Measurements from ENCODE around the gene FOXK2. TPM values are rescaled to one million over a fixed set of nuclear protein-coding genes. Genes with fewer than 3 reads are reported as not detected.

The FOXK2 gene
- polyA plus RNA-seq, 4 donors = 11.6 to 25.9 (median 18.0) TPM

DNA sequence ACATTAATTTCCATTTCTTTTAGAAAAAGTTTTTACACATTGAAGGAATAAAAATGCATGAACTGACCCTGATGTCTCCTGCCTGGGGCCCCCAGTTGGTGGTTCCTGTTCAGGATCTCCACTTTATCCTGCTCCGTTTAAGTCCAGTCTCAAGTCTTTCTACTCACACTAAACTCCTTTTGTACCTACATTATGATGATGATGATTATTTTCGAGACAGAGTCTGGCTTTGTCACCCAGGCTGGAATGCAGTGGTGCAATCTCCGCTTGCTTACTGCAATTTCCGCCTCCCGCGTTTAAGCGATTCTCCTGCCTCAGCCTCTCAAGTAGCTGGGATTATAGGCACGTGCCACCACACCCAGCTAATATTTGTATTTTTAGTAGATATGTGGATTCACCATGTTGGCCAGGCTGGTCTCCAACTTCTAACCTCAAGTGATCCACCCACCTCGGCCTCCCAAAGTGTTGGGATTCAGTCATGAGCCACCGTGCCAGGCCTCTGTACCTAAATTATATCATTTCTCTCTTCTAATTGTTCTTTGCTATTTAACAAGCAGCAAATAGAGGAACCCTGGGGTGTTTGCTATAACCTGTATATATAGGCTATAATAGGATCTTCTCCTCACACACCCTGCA lies 2.2 kb upstream of the FOXK2 start:
- Histone ChIP-seq H3K4me1 (ENCODE audit: control insufficient read depth in 3 of 3, insufficient read depth in 2 of 3, low read depth in 1 of 3, low read length in 2 of 3) (peaks cover 0 to 2% (median 0%) of the 10 kb centered on the region in 3 donors), H3K27me3 (ENCODE audit: control insufficient read depth in 3 of 3, insufficient read depth in 3 of 3, low read length in 3 of 3) (no peaks in the 10 kb centered on the region), H3K27ac (ENCODE audit: low read depth in 1 of 3, low read length in 2 of 3) (no peak overlapping the region), H3K4me3 (ENCODE audit: low read depth in 1 of 3, low read length in 3 of 3) (no peak overlapping the region), H3K36me3 (ENCODE audit: control insufficient read depth in 3 of 3, insufficient read depth in 2 of 3, low read depth in 1 of 3, low read length in 3 of 3) (no peaks in the 10 kb centered on the region), H3K9me3 (ENCODE audit: control insufficient read depth in 2 of 2, insufficient read depth in 1 of 2, low read depth in 1 of 2, low read length in 1 of 2) (peaks cover 0 to 4% of the 10 kb centered on the region in 2 donors)
- FAIRE-seq (no peak), DNase-seq (no peak)
- 83 to 84% (median 84%) methylated on average over 10 of the region's 10 CpGs for WGBS, 3 donors

DNA sequence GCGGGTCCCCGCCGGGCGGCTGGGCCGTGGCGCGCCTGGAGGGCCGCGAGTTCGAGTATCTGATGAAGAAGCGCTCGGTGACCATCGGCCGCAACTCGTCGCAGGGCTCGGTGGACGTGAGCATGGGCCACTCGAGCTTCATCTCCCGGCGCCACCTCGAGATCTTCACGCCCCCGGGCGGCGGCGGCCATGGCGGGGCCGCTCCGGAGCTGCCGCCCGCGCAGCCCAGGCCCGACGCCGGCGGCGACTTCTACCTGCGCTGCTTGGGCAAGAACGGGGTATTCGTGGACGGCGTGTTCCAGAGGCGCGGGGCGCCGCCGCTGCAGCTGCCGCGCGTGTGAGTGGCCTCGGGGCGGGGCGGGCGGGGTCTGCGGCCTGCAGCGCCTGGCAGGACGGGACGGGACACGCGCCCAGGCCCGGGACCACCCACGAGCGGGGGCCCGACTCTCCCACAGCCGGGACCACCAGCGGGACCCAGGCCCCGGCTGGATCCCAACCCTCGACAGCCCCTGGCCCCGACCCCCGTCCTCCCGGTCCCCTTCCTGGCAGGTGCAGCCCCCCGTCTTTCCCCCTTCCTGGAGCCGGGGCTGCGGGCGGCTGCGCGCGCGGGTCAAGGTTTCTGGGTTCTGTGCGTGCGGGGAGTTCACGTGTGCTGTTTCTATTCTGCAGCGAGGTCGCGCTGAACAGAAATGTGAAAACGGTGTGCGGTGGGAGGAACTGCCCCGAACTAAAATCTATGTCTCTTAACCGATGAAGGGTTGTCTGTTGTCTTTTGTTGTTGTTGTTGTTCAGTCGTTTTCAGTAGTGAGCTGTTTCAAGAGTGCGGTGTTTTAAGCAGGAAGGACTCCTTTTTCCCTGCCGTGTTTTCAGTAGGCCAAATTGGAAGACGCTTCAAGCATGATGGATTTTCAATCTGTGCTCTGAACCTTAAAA lies 705 bp downstream of the FOXK2 start:
- no peaks in the 10 kb centered on the region for H3K27me3 ChIP-seq (ENCODE audit: control insufficient read depth in 3 of 3, insufficient read depth in 3 of 3, low read length in 3 of 3)
- FAIRE-seq (no peak), DNase-seq (peak in 1 of 2 donors; percentile 65)
- H3K27ac ChIP-seq (ENCODE audit: low read depth in 1 of 3, low read length in 2 of 3) = peak overlapping the region; percentile 52 to 99 (median 59)
- peaks cover 0 to 12% (median 0%) of the 10 kb centered on the region in 3 donors for H3K36me3 ChIP-seq (ENCODE audit: control insufficient read depth in 3 of 3, insufficient read depth in 2 of 3, low read depth in 1 of 3, low read length in 3 of 3)
- no peaks in the 10 kb centered on the region for H3K9me3 ChIP-seq (ENCODE audit: control insufficient read depth in 2 of 2, insufficient read depth in 1 of 2, low read depth in 1 of 2, low read length in 1 of 2)
- WGBS, 3 donors = 0 to 1% (median 0%) methylated on average over 53 to 94 of the region's 94 CpGs
- peaks cover 0 to 11% (median 0%) of the 10 kb centered on the region in 3 donors for H3K4me1 ChIP-seq (ENCODE audit: control insufficient read depth in 3 of 3, insufficient read depth in 2 of 3, low read depth in 1 of 3, low read length in 2 of 3)
- peak overlapping the region; percentile 72 to 88 (median 88) for H3K4me3 ChIP-seq (ENCODE audit: low read depth in 1 of 3, low read length in 3 of 3)

DNA sequence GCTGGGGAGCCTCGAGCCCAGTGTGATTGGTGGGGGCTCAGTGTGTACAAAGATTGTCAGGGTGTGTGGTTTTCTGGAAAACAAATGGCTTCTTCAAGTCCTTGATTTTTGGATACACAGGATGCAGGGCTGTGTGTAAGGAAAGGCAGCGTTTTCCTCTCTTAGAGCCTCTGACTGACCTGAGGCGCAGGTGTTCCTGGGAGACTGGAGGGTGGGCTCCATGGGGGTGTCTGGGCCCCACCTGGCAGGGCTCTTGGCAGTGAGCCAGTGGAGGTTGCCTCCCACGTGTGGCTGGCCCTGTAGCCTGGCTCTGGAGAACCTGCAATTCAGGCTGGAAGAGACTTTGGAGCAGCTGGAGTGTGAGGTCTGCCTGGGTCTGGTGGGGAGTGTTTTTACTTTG lies 5.0 kb downstream of the FOXK2 start:
- no peaks in the 10 kb centered on the region for H3K9me3 ChIP-seq (ENCODE audit: control insufficient read depth in 2 of 2, insufficient read depth in 1 of 2, low read depth in 1 of 2, low read length in 1 of 2)
- H3K4me1 ChIP-seq (ENCODE audit: control insufficient read depth in 3 of 3, insufficient read depth in 2 of 3, low read depth in 1 of 3, low read length in 2 of 3) = peaks cover 0 to 17% (median 0%) of the 10 kb centered on the region in 3 donors
- DNase-seq (peak; percentile 33 to 62), FAIRE-seq (no peak)
- WGBS, 3 donors = 16 to 29% (median 25%) methylated on average over 4 of the region's 4 CpGs
- no peak overlapping the region for H3K4me3 ChIP-seq (ENCODE audit: low read depth in 1 of 3, low read length in 3 of 3)
- peaks cover 0 to 16% (median 0%) of the 10 kb centered on the region in 3 donors for H3K36me3 ChIP-seq (ENCODE audit: control insufficient read depth in 3 of 3, insufficient read depth in 2 of 3, low read depth in 1 of 3, low read length in 3 of 3)
- no peak overlapping the region for H3K27ac ChIP-seq (ENCODE audit: low read depth in 1 of 3, low read length in 2 of 3)
- H3K27me3 ChIP-seq (ENCODE audit: control insufficient read depth in 3 of 3, insufficient read depth in 3 of 3, low read length in 3 of 3) = no peaks in the 10 kb centered on the region

DNA sequence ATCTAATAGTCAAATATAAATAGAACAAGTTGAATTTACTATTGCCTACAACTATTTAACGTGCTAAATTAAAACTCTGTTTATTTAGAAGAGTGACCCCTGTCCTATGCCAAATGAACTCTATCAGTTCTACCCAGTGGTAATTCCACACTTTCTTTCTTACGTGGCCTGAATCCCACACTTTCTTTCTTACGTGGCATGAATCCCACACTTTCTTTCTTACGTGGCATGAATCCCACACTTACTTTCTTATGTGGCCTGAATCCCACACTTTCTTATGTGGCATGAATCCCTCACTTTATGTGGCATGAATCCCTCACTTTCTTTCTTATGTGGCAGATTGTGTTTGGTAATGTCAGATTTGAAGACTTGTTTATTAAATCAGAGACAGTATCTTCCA lies 6.2 kb downstream of the FOXK2 start:
- Histone ChIP-seq H3K4me1 (ENCODE audit: control insufficient read depth in 3 of 3, insufficient read depth in 2 of 3, low read depth in 1 of 3, low read length in 2 of 3) (peaks cover 0 to 20% (median 2%) of the 10 kb centered on the region in 3 donors), H3K27ac (ENCODE audit: low read depth in 1 of 3, low read length in 2 of 3) (no peak overlapping the region), H3K4me3 (ENCODE audit: low read depth in 1 of 3, low read length in 3 of 3) (no peak overlapping the region), H3K27me3 (ENCODE audit: control insufficient read depth in 3 of 3, insufficient read depth in 3 of 3, low read length in 3 of 3) (no peaks in the 10 kb centered on the region), H3K36me3 (ENCODE audit: control insufficient read depth in 3 of 3, insufficient read depth in 2 of 3, low read depth in 1 of 3, low read length in 3 of 3) (peaks cover 0 to 16% (median 0%) of the 10 kb centered on the region in 3 donors), H3K9me3 (ENCODE audit: control insufficient read depth in 2 of 2, insufficient read depth in 1 of 2, low read depth in 1 of 2, low read length in 1 of 2) (no peaks in the 10 kb centered on the region)
- DNase-seq (no peak), FAIRE-seq (no peak)
- 57 to 85% (median 78%) methylated on average over 4 of the region's 4 CpGs for WGBS, 3 donors

DNA sequence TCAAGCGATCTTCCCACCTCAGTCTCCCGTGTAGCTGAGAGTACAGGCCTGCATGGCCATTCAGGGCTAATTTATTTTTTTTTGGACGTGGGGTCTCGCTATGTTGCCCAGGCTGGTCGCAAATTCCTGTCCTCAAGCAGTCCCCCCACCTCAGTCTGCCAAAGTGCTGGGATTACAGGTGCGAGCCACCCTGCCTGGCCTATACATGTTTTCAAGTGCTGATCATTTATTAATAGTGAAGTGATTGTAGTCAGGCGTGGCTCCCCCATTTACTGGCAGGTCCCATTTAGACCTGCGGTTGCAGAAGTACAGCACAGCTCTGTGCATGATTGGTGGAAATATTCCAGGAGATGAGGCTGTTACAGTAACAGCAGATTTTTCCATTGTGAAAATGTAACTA lies 8.4 kb downstream of the FOXK2 start:
- H3K36me3 ChIP-seq (ENCODE audit: control insufficient read depth in 3 of 3, insufficient read depth in 2 of 3, low read depth in 1 of 3, low read length in 3 of 3) = peaks cover 0 to 16% (median 0%) of the 10 kb centered on the region in 3 donors
- H3K9me3 ChIP-seq (ENCODE audit: control insufficient read depth in 2 of 2, insufficient read depth in 1 of 2, low read depth in 1 of 2, low read length in 1 of 2) = no peaks in the 10 kb centered on the region
- no peak for FAIRE-seq
- H3K27ac ChIP-seq (ENCODE audit: low read depth in 1 of 3, low read length in 2 of 3) = no peak overlapping the region
- H3K4me3 ChIP-seq (ENCODE audit: low read depth in 1 of 3, low read length in 3 of 3) = no peak overlapping the region
- H3K27me3 ChIP-seq (ENCODE audit: control insufficient read depth in 3 of 3, insufficient read depth in 3 of 3, low read length in 3 of 3) = no peaks in the 10 kb centered on the region
- peaks cover 2 to 24% (median 5%) of the 10 kb centered on the region in 3 donors for H3K4me1 ChIP-seq (ENCODE audit: control insufficient read depth in 3 of 3, insufficient read depth in 2 of 3, low read depth in 1 of 3, low read length in 2 of 3)
- 45 to 72% (median 67%) methylated on average over 8 of the region's 8 CpGs for WGBS, 3 donors
- no peak for DNase-seq

DNA sequence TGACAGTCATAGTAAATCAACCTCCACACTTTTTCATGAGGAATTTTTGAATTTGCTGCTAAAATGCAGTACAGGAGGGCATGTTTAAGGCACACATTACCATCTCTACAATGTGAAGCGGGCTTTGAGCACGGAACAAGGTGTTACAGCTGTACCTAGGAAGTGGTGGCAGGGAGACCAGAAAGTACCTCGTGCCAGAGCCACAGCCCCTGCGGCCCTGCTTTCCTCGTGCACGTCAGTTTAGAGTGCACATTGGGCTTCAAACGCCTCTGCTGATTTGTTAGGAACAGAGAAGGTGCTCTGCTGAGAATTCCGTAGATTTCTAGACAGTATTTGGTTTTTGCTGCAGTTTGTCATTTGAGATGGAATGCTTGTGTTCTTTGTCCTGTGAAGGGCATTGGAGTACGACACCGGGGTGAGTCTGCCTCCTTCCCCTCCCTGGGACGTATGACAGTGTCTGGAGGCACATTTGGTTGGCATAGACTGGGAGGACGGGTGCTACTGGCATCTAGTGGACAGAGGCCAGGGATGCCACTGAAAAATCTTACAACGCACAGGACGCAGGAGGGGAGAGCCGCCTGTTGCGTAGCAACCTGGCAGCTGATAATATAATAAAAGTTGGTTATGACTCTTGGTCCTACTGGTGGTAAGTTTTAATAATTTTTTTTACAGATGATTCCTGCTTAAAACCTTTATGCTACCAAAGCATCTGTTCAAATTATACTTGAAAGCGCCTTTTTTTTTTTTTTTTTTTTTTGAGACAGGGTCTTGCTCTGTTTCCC lies 9.1 kb downstream of the FOXK2 start:
- peaks cover 0 to 13% (median 0%) of the 10 kb centered on the region in 3 donors for H3K36me3 ChIP-seq (ENCODE audit: control insufficient read depth in 3 of 3, insufficient read depth in 2 of 3, low read depth in 1 of 3, low read length in 3 of 3)
- H3K9me3 ChIP-seq (ENCODE audit: control insufficient read depth in 2 of 2, insufficient read depth in 1 of 2, low read depth in 1 of 2, low read length in 1 of 2) = no peaks in the 10 kb centered on the region
- WGBS, 3 donors = 30 to 49% (median 41%) methylated on average over 17 of the region's 17 CpGs
- peak overlapping the region in 2 of 3 donors; percentile 25 to 59 for H3K27ac ChIP-seq (ENCODE audit: low read depth in 1 of 3, low read length in 2 of 3)
- DNase-seq (peak; percentile 32 to 76), FAIRE-seq (no peak)
- no peaks in the 10 kb centered on the region for H3K27me3 ChIP-seq (ENCODE audit: control insufficient read depth in 3 of 3, insufficient read depth in 3 of 3, low read length in 3 of 3)
- H3K4me3 ChIP-seq (ENCODE audit: low read depth in 1 of 3, low read length in 3 of 3) = no peak overlapping the region
- H3K4me1 ChIP-seq (ENCODE audit: control insufficient read depth in 3 of 3, insufficient read depth in 2 of 3, low read depth in 1 of 3, low read length in 2 of 3) = peaks cover 2 to 24% (median 5%) of the 10 kb centered on the region in 3 donors

DNA sequence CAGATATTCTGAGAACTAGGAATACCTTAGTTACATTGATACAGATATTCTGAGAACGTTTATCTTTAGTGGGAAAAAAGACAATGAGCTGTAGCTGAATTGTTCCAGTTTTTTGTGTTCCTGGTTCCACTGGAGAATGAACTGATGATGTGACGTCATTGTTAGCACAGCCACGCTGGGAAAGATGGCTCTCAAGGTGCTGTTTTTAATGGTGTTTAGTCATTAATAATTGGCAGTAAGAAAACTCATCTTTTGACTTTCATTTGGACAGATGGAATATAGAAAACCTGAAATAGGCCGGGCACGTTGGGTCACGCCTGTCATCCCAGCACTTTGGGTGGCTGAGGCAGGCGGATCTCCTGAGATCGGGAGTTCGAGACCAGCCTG lies 10.4 kb downstream of the FOXK2 start:
- Histone ChIP-seq H3K36me3 (ENCODE audit: control insufficient read depth in 3 of 3, insufficient read depth in 2 of 3, low read depth in 1 of 3, low read length in 3 of 3) (peaks cover 0 to 4% (median 0%) of the 10 kb centered on the region in 3 donors), H3K4me3 (ENCODE audit: low read depth in 1 of 3, low read length in 3 of 3) (no peak overlapping the region), H3K4me1 (ENCODE audit: control insufficient read depth in 3 of 3, insufficient read depth in 2 of 3, low read depth in 1 of 3, low read length in 2 of 3) (peaks cover 2 to 17% (median 7%) of the 10 kb centered on the region in 3 donors), H3K27me3 (ENCODE audit: control insufficient read depth in 3 of 3, insufficient read depth in 3 of 3, low read length in 3 of 3) (no peaks in the 10 kb centered on the region), H3K9me3 (ENCODE audit: control insufficient read depth in 2 of 2, insufficient read depth in 1 of 2, low read depth in 1 of 2, low read length in 1 of 2) (no peaks in the 10 kb centered on the region), H3K27ac (ENCODE audit: low read depth in 1 of 3, low read length in 2 of 3) (no peak overlapping the region)
- 83 to 89% (median 86%) methylated on average over 9 of the region's 9 CpGs for WGBS, 3 donors
- DNase-seq = no peak
- FAIRE-seq = no peak

DNA sequence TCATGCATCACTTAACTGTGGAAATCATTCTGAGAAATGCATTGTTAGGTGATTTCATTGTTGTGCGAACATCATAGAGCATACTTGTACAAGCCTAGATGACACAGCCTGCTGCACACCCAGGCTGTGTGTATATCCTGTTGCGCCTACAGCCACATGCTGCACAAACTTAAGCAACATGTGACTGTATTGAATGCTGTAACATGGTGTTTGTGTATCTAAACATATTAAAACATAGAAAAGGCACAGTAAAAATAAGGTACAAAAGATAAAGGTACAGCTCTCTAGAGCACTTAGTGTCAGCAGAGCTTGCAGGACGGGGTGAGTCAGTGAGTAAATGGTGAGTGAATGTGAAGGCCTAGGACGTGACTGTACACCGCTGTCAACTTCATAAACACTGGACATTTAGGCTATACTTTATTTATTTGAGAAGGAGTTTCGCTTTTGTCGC lies 11.9 kb downstream of the FOXK2 start:
- no peak overlapping the region for H3K4me3 ChIP-seq (ENCODE audit: low read depth in 1 of 3, low read length in 3 of 3)
- DNase-seq = no peak
- H3K9me3 ChIP-seq (ENCODE audit: control insufficient read depth in 2 of 2, insufficient read depth in 1 of 2, low read depth in 1 of 2, low read length in 1 of 2) = no peaks in the 10 kb centered on the region
- H3K4me1 ChIP-seq (ENCODE audit: control insufficient read depth in 3 of 3, insufficient read depth in 2 of 3, low read depth in 1 of 3, low read length in 2 of 3) = peaks cover 2 to 16% (median 9%) of the 10 kb centered on the region in 3 donors
- no peaks in the 10 kb centered on the region for H3K27me3 ChIP-seq (ENCODE audit: control insufficient read depth in 3 of 3, insufficient read depth in 3 of 3, low read length in 3 of 3)
- WGBS, 3 donors = 84 to 88% (median 87%) methylated on average over 7 of the region's 7 CpGs
- no peak for FAIRE-seq
- H3K27ac ChIP-seq (ENCODE audit: low read depth in 1 of 3, low read length in 2 of 3) = no peak overlapping the region
- H3K36me3 ChIP-seq (ENCODE audit: control insufficient read depth in 3 of 3, insufficient read depth in 2 of 3, low read depth in 1 of 3, low read length in 3 of 3) = peaks cover 0 to 4% (median 0%) of the 10 kb centered on the region in 3 donors
